IMR-90 (cell line): ENCODE results near the gene LRP1B. TPM values are rescaled to one million over a fixed set of nuclear protein-coding genes. Genes with fewer than 3 reads are reported as not detected.

Source experiments
- ATAC-seq: fragments of 200-7000 bp; cut with Tn5 transposase; 2 replicates; pipeline ENCODE4 v1.9.1; 2020; ENCODE audit warnings: low read depth, mild to moderate bottlenecking, moderate library complexity
- BruUV-seq: library from RNA; stranded (reverse); fragments of 400-500 nt; replicated peaks from 2 replicates; lab custom pipeline; 2021; lab: Mats Ljungman, UMichigan
- CTCF ChIA-PET: fragments of 300-600 bp; formaldehyde crosslinking; extraction: SDS; loops from one replicate; lab custom pipeline; 2021; ENCODE audit warnings: antibody characterized with exemption; lab: Yijun Ruan, JAX
- POLR2A ChIA-PET: fragments of 300-600 bp; sonication (Branson Sonifier 250); formaldehyde crosslinking; loops from one replicate; lab custom pipeline; 2022; ENCODE audit warnings: antibody characterized with exemption; ENCODE audit not compliant: unreplicated experiment; lab: Charles Lee
- DNase-seq: peaks from one replicate; pipeline ENCODE4 v3.0.0; 2013
- H2AFZ ChIP-seq: replicated peaks from 2 replicates; pipeline ENCODE3; 2013; ENCODE audit warnings: low read length, mild to moderate bottlenecking; ENCODE audit not compliant: poor library complexity
- H2AK5ac ChIP-seq: 2 replicates; pipeline ENCODE4 v1.6.1; 2013; ENCODE audit warnings: low read depth, low read length, inconsistent platforms
- H2AK9ac ChIP-seq: replicated peaks from 2 replicates; pipeline ENCODE3; 2013; ENCODE audit warnings: mild to moderate bottlenecking, low read depth, low read length, moderate library complexity; ENCODE audit not compliant: poor library complexity
- H2BK120ac ChIP-seq: 2 replicates; pipeline ENCODE4 v1.6.1; 2013; ENCODE audit warnings: low read depth, low read length, inconsistent platforms
- H2BK15ac ChIP-seq: 3 replicates; pipeline ENCODE4 v1.6.1; 2013; ENCODE audit warnings: low read depth, low read length, inconsistent platforms
- H2BK20ac ChIP-seq: 2 replicates; pipeline ENCODE4 v1.6.1; 2013; ENCODE audit warnings: low read depth, mild to moderate bottlenecking, inconsistent platforms, low read length, moderate library complexity
- H2BK5ac ChIP-seq: 2 replicates; pipeline ENCODE4 v1.6.1; 2013; ENCODE audit warnings: mild to moderate bottlenecking, low read depth, low read length, inconsistent platforms; ENCODE audit not compliant: poor library complexity, severe bottlenecking
- H3K14ac ChIP-seq: replicated peaks from 2 replicates; pipeline ENCODE4 v1.6.1; 2013; ENCODE audit warnings: low read depth, low read length, inconsistent platforms
- H3K18ac ChIP-seq: 2 replicates; pipeline ENCODE4 v1.6.1; 2013; ENCODE audit warnings: low read depth, low read length, control low read depth
- H3K23ac ChIP-seq: 2 replicates; pipeline ENCODE4 v1.6.1; 2013; ENCODE audit warnings: low read depth, low read length, inconsistent platforms
- H3K27ac ChIP-seq: 2 replicates; pipeline ENCODE4 v1.5.1; 2013; ENCODE audit warnings: mild to moderate bottlenecking, control low read depth, low read length; ENCODE audit not compliant: insufficient read depth
- H3K27me3 ChIP-seq: 2 replicates; pipeline ENCODE4 v1.6.1; 2013; ENCODE audit warnings: low read length; ENCODE audit not compliant: control insufficient read depth, insufficient read depth
- H3K36me3 ChIP-seq: 2 replicates; pipeline ENCODE4 v1.6.1; 2013; ENCODE audit warnings: low read length, mixed read lengths; ENCODE audit not compliant: control insufficient read depth, insufficient read depth
- H3K4ac ChIP-seq: 2 replicates; pipeline ENCODE4 v1.6.1; 2013; ENCODE audit warnings: low read depth, low read length, inconsistent platforms
- H3K4me1 ChIP-seq: 2 replicates; pipeline ENCODE4 v1.6.1; 2013; ENCODE audit warnings: low read length, mixed read lengths; ENCODE audit not compliant: control insufficient read depth, insufficient read depth
- H3K4me2 ChIP-seq: 2 replicates; pipeline ENCODE4 v1.6.1; 2013; ENCODE audit warnings: low read depth, mild to moderate bottlenecking, control low read depth, low read length, moderate library complexity
- H3K4me3 ChIP-seq: 2 replicates; pipeline ENCODE4 v1.5.1; 2013; ENCODE audit warnings: low read depth, mild to moderate bottlenecking, control low read depth, low read length, moderate library complexity; ENCODE audit not compliant: insufficient read depth
- H3K56ac ChIP-seq: 2 replicates; pipeline ENCODE4 v1.6.1; 2013; ENCODE audit warnings: low read length, inconsistent platforms; ENCODE audit not compliant: insufficient read depth; ENCODE audit errors: extremely low read depth
- H3K79me1 ChIP-seq, 2 experiments: 2 replicates each; pipeline ENCODE4 v1.6.1; 2013; ENCODE audit warnings: low read length in 2 of 2, inconsistent platforms in 1 of 2, low read depth in 1 of 2
- H3K9ac ChIP-seq: 2 replicates; pipeline ENCODE4 v1.6.1; 2013; ENCODE audit warnings: low read depth, low read length, control low read depth
- H3K9me1 ChIP-seq: 2 replicates; pipeline ENCODE4 v1.6.1; 2013; ENCODE audit warnings: low read length, inconsistent platforms; ENCODE audit not compliant: insufficient read depth
- H3K9me3 ChIP-seq: 2 replicates; pipeline ENCODE4 v1.6.1; 2013; ENCODE audit warnings: low read length; ENCODE audit not compliant: control insufficient read depth, insufficient read depth
- H4K20me1 ChIP-seq: 2 replicates; pipeline ENCODE4 v1.6.1; 2013; ENCODE audit warnings: low read length, inconsistent platforms; ENCODE audit not compliant: insufficient read depth
- H4K5ac ChIP-seq: 2 replicates; pipeline ENCODE4 v1.6.1; 2013; ENCODE audit warnings: mild to moderate bottlenecking, low read depth, low read length, control low read depth
- H4K8ac ChIP-seq, 2 experiments: 2 replicates each; pipeline ENCODE4 v1.6.1; 2013; ENCODE audit warnings: low read depth in 2 of 2, low read length in 2 of 2, control low read depth in 1 of 2, inconsistent platforms in 1 of 2
- H4K91ac ChIP-seq: 2 replicates; pipeline ENCODE4 v1.6.1; 2013; ENCODE audit warnings: low read depth, low read length, inconsistent platforms; ENCODE audit not compliant: insufficient read depth
- BHLHE40 ChIP-seq: fragments of 150-350 bp; IDR thresholded peaks from 2 replicates; pipeline ENCODE4 v1.6.1; 2016; ENCODE audit warnings: mild to moderate bottlenecking, low read depth, low read length
- CEBPB ChIP-seq: IDR thresholded peaks from 2 replicates; pipeline ENCODE4 v1.6.1; 2012; ENCODE audit warnings: low read depth, low read length, improper control_type of control experiment
- POLR2A ChIP-seq: IDR thresholded peaks from 2 replicates; pipeline ENCODE4 v1.6.1; 2012; ENCODE audit warnings: mild to moderate bottlenecking, low read depth, low read length
- WGBS, 2 experiments: methylation state at CpG; one replicate each; pipeline versions ENCODE4 v1.1.5 to v1.1.7; 2013; ENCODE audit warnings: missing lambda C conversion rate in 2 of 2; ENCODE audit not compliant: insufficient read length in 1 of 2; ENCODE audit errors: extremely low coverage in 2 of 2; 5-methylcytosine and 5-hydroxymethylcytosine counted together
- dilution Hi-C: fragments of 300-500 bp; cut with HindIII; formaldehyde crosslinking; loops from one replicate; pipeline ENCODE4 v1.14.3; 2018; ENCODE audit warnings: low sequenced_read_pairs; ENCODE audit not compliant: unreplicated experiment
- in situ Hi-C: fragments of 300-500 bp; cut with MboI; formaldehyde crosslinking; loops from 3 replicates; pipeline ENCODE4 v1.14.3; 2019; ENCODE audit warnings: low sequenced_read_pairs, inconsistent platforms, mixed read lengths
- intact Hi-C: fragments of 100-400 bp; cut with micrococcal nuclease; formaldehyde crosslinking; loops from 2 replicates; pipeline ENCODE4 v1.10.0; 2022
- polyA plus RNA-seq, 3 experiments: library from polyadenylated mRNA; depleted of rRNA; stranded (reverse); fragments of >200 nt; gene quantifications; 2 replicates each; pipeline ENCODE4 v1.2.3, GENCODE V29; 2012; ENCODE audit warnings: low replicate concordance in 1 of 3
- total RNA-seq: library from RNA; depleted of rRNA; stranded (reverse); fragments of >200 nt; gene quantifications from 2 replicates; pipeline ENCODE4 v1.2.3, GENCODE V29; 2012

Gene LRP1B
- total and polyA plus RNA-seq, 2 of the 4 experiments (the other 2 are of a cell fraction): under 0.01 to 0.02 TPM

GRCh38 chr2:142012797-142013196 is 118.0 kb downstream of the LRP1B start:
- no peak overlapping the region for H4K5ac ChIP-seq
- no peak overlapping the region for H2AK9ac ChIP-seq
- dilution Hi-C loops: no loop called here
- H3K79me1 ChIP-seq: no peaks in the 10 kb centered on the region
- no peak overlapping the region for H2AK5ac ChIP-seq
- H2BK5ac ChIP-seq: no peak overlapping the region
- no peaks in the 10 kb centered on the region for H3K9me1 ChIP-seq
- no peak overlapping the region for H2BK15ac ChIP-seq
- ChIA-PET POLR2A (no interaction called here), CTCF (no interaction called here)
- in situ Hi-C loops: no loop called here
- H3K4me1 ChIP-seq: no peaks in the 10 kb centered on the region
- H3K4me2 ChIP-seq: no peak overlapping the region
- no peak overlapping the region for H4K8ac ChIP-seq
- BruUV-seq: no TSS peak
- no peak overlapping the region for H2BK120ac ChIP-seq
- no peak overlapping the region for H2AFZ ChIP-seq
- DNase-seq (no peak), ATAC-seq (no peak)
- H3K23ac ChIP-seq: no peak overlapping the region
- no peaks in the 10 kb centered on the region for H3K9me3 ChIP-seq
- H3K56ac ChIP-seq: no peak overlapping the region
- WGBS, 2 experiments: no CpG with 5 or more reads among the region's 2 CpGs
- H4K91ac ChIP-seq: no peak overlapping the region
- H3K36me3 ChIP-seq: no peaks in the 10 kb centered on the region
- H2BK20ac ChIP-seq: no peak overlapping the region
- H3K14ac ChIP-seq: no peak overlapping the region
- H3K4me3 ChIP-seq: no peak overlapping the region
- TF ChIP-seq POLR2A (no peak), BHLHE40 (no peak), CEBPB (no peak)
- no peak overlapping the region for H3K27ac ChIP-seq
- no peak overlapping the region for H3K4ac ChIP-seq
- H3K18ac ChIP-seq: no peak overlapping the region
- no peak overlapping the region for H3K9ac ChIP-seq
- no peaks in the 10 kb centered on the region for H4K20me1 ChIP-seq
- H3K27me3 ChIP-seq: no peaks in the 10 kb centered on the region
- intact Hi-C loops: no loop called here
